GM12873 (cell line): ENCODE data around the gene CNTN4.

ENCODE experiments used
- TF ChIP-seq, protein P1 (sequence below): IDR thresholded peaks from 2 replicates; pipeline ENCODE4 v1.5.1; 2012; ENCODE audit warnings: low read depth, mild to moderate bottlenecking, moderate library complexity, low read length, control low read depth; ENCODE audit not compliant: insufficient read depth; ENCODE audit errors: missing control alignments

Gene CNTN4

DNA sequence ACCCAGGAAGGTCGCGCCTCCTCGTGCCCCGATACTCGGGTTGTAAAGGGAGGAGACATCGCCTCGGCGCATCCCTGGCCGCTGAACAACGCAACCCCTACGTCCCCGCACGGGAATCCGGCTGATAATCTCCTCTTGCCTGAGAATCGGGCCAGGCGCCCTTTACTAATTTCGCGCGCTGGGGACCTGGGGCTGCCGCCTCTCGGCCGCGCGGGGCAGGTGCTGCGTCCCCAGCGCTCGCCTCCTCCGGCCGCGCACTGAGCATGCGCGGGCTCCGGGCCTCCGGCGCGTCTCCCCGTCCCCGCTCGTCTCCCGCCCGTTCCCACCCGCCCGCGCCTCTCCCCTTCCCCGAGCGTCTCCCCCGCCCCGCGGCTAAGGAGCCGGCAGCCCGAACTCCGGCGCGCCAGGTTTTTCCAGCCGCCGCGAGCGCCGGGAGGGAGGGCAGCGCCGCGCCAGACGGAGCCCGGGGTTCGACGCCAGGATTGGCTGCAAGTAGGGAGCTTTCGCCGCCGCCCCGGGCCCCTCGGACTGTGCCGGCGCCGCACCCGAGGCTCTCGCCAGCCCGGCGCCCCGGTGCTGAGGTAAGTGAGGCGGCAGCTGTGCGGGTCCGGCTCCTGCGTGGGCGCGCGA, at the start of gene CNTN4:
Gene CNTN4, plus strand, starts transcription at position 469 of the 630 bp plus-strand sequence.
- TF ChIP-seq, protein P1, sequence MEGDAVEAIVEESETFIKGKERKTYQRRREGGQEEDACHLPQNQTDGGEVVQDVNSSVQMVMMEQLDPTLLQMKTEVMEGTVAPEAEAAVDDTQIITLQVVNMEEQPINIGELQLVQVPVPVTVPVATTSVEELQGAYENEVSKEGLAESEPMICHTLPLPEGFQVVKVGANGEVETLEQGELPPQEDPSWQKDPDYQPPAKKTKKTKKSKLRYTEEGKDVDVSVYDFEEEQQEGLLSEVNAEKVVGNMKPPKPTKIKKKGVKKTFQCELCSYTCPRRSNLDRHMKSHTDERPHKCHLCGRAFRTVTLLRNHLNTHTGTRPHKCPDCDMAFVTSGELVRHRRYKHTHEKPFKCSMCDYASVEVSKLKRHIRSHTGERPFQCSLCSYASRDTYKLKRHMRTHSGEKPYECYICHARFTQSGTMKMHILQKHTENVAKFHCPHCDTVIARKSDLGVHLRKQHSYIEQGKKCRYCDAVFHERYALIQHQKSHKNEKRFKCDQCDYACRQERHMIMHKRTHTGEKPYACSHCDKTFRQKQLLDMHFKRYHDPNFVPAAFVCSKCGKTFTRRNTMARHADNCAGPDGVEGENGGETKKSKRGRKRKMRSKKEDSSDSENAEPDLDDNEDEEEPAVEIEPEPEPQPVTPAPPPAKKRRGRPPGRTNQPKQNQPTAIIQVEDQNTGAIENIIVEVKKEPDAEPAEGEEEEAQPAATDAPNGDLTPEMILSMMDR = no peak

DNA sequence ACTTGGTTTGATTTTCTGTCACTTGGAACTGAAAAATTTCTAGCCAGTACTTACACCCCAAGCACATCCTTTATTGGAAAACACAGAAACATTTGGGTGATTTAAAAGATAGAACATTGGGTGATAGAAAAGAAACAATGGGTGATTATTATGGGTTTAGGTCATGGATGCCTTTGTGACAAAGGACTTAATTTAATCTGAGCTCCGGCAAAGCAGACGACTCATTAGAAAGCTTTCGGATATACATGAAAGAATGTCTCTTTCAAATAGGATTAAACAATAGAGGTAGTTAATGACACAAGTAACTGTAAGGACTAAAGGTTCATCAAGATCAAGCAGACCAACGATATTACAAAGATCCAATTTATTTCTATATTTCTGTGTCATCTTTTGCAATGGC, 37.3 kb upstream of the CNTN4 start:
- TF ChIP-seq, protein P1 = no peak

DNA sequence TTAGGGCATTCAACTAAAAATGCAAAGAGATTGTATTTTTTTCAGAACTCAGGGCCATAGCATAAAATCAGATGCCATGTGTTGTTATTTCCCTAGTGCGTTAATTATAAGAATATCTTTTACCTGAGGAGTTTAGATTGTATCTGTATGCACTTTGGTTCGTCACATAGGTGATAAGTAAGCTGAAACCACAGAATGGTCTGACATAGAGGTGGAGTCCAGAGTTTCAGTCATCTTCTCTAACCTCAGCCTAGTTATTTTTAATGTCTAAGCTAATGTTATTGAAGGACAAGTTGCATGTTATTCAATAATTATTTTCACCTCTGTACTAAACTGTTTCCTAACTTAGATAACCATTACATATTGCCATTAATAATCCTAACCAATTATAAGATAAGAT, 27.1 kb upstream of the CNTN4 start:
- TF ChIP-seq, protein P1 = no peak

DNA sequence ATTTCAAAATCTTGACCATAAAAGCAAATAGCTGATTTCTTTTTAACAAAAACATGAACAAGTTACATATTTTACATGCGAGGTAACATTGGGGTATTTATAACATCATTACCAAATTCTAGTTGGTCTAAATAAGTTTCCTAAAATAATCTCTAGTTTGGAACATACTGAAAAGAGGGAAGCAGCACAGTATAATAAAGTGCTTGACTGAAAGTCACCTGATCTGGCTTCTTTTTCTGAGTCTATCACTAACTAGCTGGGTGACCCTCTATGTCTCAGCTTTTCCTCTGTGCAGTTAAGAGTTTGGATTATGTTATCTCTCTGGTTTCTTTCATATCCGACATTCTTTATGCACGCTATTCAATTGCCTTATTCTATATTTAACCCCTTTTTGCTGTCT, 19.8 kb upstream of the CNTN4 start:
- TF ChIP-seq, protein P1 = no peak

- TF ChIP-seq, protein P1 = no peak
These were observed 15.7 kb upstream of the CNTN4 start for GRCh38 chr3:2082871-2083480.

GRCh38 chr3:2090095-2090911, 8.4 kb upstream of the CNTN4 start:
- TF ChIP-seq, protein P1 = no peak

- TF ChIP-seq, protein P1 = no peak
These were observed 5.9 kb upstream of the CNTN4 start for GRCh38 chr3:2092758-2093157.
